D721Med (cell line): ENCODE data around the gene GMPPB.

Experiments used
- DNase-seq: peaks from one replicate; pipeline ENCODE4 v3.0.0; 2011; ENCODE audit warnings: low spot score; ENCODE audit not compliant: insufficient read length
- FAIRE-seq: peaks from 2 replicates; lab custom pipeline; 2011; peaks lifted over from hg19 to GRCh38; lab: Jason Lieb, UNC
- TF ChIP-seq, protein P1 (sequence below): IDR thresholded peaks from 2 replicates; pipeline ENCODE4 v1.5.1; 2012; ENCODE audit warnings: mild to moderate bottlenecking, control low read depth; ENCODE audit not compliant: insufficient read depth; ENCODE audit errors: missing control alignments

The GMPPB gene

DNA sequence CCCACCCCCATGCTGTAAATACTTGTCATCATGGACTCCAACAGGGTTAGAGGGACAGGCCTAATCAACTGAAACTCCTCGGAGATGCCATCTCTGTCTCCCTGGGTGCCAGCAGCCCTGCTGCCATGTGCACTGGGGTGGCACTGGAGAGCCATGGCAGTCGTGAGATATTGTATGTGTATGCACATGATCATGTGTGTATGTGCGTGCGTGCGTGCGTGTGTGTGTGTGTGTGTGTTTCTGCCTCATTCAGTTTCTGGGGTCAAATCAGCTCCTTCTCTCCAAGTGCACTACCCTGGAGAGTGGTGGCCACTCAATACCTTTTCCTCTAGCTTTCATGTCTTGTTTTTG, 52.8 kb downstream of the GMPPB start:
- TF ChIP-seq, protein P1, sequence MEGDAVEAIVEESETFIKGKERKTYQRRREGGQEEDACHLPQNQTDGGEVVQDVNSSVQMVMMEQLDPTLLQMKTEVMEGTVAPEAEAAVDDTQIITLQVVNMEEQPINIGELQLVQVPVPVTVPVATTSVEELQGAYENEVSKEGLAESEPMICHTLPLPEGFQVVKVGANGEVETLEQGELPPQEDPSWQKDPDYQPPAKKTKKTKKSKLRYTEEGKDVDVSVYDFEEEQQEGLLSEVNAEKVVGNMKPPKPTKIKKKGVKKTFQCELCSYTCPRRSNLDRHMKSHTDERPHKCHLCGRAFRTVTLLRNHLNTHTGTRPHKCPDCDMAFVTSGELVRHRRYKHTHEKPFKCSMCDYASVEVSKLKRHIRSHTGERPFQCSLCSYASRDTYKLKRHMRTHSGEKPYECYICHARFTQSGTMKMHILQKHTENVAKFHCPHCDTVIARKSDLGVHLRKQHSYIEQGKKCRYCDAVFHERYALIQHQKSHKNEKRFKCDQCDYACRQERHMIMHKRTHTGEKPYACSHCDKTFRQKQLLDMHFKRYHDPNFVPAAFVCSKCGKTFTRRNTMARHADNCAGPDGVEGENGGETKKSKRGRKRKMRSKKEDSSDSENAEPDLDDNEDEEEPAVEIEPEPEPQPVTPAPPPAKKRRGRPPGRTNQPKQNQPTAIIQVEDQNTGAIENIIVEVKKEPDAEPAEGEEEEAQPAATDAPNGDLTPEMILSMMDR, result no peak
- FAIRE-seq, result no peak
- no peak for DNase-seq
